AG10803 (cell line): Measurements from ENCODE around the gene FNDC3B.

Experiments used
- DNase-seq: peaks from one replicate; pipeline ENCODE4 v3.0.0; 2010; ENCODE audit warnings: low read depth
- H3K4me3 ChIP-seq: 2 replicates; pipeline ENCODE4 v1.5.1; 2011; ENCODE audit warnings: mild to moderate bottlenecking, low read length, control low read depth
- TF ChIP-seq, protein P1 (sequence below): conservative IDR thresholded peaks from 2 replicates; pipeline ENCODE4 v1.5.1; 2011; ENCODE audit warnings: mild to moderate bottlenecking, low read length, control low read depth, inconsistent platforms

The FNDC3B gene

DNA sequence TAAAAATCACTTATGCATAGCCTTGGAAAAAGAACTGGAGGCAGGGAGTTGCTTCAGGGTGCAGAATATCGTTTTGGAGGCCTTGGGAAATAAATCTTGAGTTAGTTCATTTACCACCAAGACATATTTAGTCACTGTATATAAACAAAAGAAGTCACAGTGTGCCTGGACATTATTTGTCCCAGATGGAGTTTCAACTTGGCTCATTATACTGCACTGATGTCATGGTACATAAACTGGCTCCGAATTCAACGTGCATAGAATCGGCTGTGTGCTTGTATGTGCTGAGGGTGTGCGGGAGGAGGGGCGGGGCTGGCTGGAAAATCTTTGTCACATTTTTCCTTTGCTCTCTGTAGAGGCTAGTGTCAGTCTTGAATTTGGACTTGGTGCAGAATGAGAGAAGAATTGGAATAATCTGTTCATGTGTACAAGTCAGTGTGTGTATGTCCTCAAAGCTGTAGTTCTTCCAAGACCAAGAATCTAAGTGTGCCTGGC is 86.6 kb downstream of the FNDC3B start:
- TF ChIP-seq, protein P1, sequence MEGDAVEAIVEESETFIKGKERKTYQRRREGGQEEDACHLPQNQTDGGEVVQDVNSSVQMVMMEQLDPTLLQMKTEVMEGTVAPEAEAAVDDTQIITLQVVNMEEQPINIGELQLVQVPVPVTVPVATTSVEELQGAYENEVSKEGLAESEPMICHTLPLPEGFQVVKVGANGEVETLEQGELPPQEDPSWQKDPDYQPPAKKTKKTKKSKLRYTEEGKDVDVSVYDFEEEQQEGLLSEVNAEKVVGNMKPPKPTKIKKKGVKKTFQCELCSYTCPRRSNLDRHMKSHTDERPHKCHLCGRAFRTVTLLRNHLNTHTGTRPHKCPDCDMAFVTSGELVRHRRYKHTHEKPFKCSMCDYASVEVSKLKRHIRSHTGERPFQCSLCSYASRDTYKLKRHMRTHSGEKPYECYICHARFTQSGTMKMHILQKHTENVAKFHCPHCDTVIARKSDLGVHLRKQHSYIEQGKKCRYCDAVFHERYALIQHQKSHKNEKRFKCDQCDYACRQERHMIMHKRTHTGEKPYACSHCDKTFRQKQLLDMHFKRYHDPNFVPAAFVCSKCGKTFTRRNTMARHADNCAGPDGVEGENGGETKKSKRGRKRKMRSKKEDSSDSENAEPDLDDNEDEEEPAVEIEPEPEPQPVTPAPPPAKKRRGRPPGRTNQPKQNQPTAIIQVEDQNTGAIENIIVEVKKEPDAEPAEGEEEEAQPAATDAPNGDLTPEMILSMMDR: no peak
- H3K4me3 ChIP-seq: no peak overlapping the region
- peak; percentile 82 for DNase-seq

DNA sequence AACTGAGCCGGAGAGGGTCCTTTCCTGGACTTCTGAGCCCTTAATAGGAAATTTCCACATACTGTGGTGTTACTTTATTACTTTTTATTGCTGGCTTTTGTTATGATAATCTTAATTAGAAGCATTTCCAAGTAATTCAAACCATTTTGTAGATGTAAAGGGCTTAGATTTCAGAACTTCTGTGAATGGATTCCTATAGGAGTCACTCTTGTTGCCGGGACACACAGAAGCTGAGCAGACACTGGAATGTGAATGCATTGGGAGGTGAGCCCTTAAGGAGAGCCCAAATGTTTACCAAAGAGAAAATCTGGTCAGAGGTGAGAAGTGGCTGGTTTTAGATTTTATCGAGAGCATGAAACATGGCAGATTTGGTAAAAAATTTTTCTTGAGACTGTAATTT is 87.4 kb downstream of the FNDC3B start:
- no peak overlapping the region for H3K4me3 ChIP-seq
- TF ChIP-seq, protein P1: no peak
- no peak for DNase-seq

DNA sequence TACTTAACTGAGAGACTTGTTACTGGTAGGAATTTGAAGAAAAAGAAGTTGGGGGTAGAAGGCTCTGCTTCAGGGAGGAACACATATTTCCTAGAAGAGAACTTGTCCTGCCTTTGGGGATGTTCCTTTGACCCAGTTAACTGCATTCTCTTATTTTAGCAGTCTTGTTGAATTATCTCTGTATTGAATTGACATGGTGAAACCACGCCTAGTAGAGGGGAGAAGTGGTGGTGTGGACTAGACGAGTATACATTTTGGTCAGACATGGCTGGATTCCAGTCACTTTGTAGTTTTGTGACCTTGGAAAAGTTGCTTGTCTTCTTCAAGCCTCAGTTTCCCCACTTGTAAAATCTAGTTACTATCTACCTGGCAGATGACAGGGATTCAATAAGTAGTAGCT is 87.8 kb downstream of the FNDC3B start:
- no peak for DNase-seq
- TF ChIP-seq, protein P1: no peak
- no peak overlapping the region for H3K4me3 ChIP-seq

DNA sequence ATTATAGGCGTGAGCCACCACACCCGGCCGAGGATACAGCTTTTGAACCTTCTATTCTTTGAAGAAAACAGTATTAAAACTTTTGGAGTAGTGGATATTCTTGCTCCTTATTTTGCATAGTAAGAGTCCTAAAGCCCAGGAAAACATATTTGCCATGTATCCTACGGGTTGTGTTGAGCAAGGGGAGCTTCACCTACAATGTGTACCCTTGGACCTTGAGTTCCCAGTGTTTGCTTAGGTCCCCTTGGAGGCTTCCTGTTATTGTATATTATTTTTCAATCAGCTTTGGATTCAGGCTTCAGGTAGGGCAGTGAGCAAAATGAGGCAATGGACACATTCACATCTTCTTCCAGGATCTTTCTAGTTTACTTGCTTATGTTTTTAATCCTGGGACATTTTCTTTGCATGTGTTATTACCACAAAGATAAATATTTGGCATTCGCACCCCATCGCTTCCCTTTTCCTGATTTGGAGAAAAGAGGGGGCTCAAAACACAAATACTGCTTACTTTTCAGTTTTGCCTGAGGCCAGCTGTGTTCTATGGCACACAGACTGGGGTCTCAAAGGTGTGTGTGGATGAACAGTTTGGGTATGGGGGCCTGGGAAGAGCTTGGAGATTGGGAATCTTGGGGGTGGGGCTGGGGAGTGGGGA is 88.7 kb downstream of the FNDC3B start:
- TF ChIP-seq, protein P1: no peak
- no peak for DNase-seq

DNA sequence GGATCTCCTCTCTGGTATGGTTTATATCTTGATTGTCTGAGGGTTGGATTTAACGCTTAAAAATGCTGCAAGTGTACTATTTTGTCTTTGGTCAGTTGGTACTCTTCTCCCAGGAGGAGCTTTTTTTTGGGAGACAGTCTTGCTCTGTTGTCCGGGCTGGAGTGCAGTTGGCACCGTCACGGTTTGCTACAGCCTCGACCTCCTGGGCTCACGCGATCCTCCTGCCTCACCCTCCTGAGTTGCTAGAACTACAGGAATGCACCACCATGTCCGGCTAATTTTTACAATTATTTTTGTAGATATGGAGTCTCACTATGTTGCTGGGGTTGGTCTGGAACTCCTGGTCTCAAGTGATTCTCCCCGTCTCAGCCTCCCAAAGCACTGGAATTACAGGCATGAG is 89.5 kb downstream of the FNDC3B start:
- TF ChIP-seq, protein P1: no peak
- no peak overlapping the region for H3K4me3 ChIP-seq
- DNase-seq: no peak

More for the DNA sequence above, 88.7 kb downstream of the FNDC3B start:
- H3K4me3 ChIP-seq: no peak overlapping the region

DNA sequence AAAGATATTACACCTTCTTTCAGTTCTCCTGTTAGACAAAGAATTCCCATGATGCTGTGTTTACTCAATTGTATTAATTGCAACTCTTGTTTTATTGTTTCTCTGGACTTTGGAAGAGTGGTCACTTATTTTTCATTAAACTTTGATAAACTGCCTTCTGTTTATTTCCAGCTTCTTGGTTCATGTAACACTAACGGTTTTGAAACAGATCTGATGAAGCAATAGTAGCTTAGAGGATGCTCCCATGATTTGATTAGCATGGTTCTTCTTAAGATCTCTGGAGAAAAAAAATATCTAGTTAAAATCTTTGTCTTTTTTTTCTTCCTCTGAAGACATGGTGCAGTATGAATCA is 90.1 kb downstream of the FNDC3B start:
- H3K4me3 ChIP-seq: no peak overlapping the region
- TF ChIP-seq, protein P1: no peak
- no peak for DNase-seq

DNA sequence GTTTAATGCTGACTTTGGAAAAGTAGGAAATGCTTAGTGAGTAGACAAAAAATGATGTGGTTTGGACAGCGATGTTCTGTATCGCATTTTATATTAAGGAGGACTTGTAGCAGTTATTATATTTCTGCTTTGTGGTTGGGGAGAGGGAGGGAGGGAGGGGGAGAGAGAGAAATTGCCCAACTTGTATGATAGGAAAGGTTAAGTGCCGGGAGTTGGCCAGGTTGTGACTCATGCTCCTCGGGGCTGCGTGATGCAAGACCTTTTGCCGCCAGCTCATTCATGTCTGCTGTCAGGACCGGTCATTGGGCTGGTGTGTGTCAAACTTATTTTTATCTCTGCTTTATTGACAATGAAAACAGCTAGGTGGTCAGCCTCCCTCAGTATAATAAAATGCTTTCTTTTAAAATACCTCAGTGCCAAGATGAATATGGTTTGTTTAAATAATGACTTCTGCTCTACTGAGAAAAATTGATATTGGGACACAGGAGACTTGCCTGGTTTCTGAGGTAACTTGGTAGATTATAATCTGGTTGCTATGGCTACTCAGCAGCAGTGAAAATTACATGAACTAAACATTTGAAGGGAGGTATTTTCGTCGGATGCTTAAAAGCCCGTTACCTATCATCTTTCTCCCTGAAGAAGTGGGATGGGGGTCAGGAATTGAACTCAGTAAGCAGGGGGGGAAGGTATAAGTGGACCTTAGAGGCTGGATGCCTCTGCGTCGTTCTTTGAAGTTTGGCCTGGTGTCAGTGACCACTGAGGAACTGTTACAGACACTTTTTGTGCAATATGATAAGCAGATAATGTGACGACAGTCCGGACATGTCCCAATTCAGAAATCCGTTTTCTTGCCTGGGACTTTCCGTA is 90.7 kb downstream of the FNDC3B start:
- DNase-seq: peak; percentile 99
- H3K4me3 ChIP-seq: no peak overlapping the region
- TF ChIP-seq, protein P1: no peak
